Suprapubic skin (tissue), 3 donors: ENCODE results near the gene FASTKD3.

ENCODE experiments used
- POLR2A ChIP-seq, 2 donors: fragments of 450-650 bp; IDR thresholded peaks; one replicate each; pipeline ENCODE4 v1.6.1; 2017; ENCODE audit warnings: antibody characterized with exemption in 2 of 2, mild to moderate bottlenecking in 2 of 2, moderate library complexity in 2 of 2
- TF ChIP-seq, protein P1 (sequence below), 2 donors: fragments of 200-600 bp in 1 of 2; fragments of 450-650 bp in 1 of 2; sonication (generic) in 1 of 2; IDR thresholded peaks; one replicate each; pipeline ENCODE4 v1.5.1; 2016 to 2019; ENCODE audit warnings: antibody characterized with exemption in 2 of 2, mild to moderate bottlenecking in 1 of 2, moderate library complexity in 1 of 2

DNA sequence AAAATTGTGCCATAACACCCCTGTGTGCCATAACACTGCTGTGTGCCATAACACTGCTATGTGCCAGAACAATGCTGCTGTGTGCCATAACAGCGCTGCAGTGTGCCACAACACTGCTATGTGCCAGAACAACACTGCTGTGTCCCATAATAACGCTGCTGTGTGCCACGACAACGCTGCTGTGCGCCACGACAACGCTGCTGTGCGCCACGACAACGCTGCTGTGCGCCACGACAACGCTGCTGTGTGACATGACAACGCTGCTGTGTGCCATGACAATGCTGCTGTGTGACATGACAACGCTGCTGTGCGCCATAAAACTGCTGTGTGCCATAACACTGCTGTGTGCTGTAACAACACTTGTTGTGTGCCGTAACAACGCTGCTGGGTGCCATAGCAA is 43.8 kb downstream of the FASTKD3 start:
- no peak for TF ChIP-seq POLR2A (IDR thresholded peaks at IDR 0.05)
- TF ChIP-seq, protein P1, sequence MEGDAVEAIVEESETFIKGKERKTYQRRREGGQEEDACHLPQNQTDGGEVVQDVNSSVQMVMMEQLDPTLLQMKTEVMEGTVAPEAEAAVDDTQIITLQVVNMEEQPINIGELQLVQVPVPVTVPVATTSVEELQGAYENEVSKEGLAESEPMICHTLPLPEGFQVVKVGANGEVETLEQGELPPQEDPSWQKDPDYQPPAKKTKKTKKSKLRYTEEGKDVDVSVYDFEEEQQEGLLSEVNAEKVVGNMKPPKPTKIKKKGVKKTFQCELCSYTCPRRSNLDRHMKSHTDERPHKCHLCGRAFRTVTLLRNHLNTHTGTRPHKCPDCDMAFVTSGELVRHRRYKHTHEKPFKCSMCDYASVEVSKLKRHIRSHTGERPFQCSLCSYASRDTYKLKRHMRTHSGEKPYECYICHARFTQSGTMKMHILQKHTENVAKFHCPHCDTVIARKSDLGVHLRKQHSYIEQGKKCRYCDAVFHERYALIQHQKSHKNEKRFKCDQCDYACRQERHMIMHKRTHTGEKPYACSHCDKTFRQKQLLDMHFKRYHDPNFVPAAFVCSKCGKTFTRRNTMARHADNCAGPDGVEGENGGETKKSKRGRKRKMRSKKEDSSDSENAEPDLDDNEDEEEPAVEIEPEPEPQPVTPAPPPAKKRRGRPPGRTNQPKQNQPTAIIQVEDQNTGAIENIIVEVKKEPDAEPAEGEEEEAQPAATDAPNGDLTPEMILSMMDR (IDR thresholded peaks at IDR 0.05): no peak
